Prostate gland (tissue), 2 donors: Measurements from ENCODE around the gene COL13A1. TPM values are rescaled to one million over a fixed set of nuclear protein-coding genes. Genes with fewer than 3 reads are reported as not detected.

Experiments
- DNase-seq: peaks from one replicate; pipeline ENCODE4 v3.0.0-alpha.2; 2019; ENCODE audit warnings: low spot score
- H3K27ac ChIP-seq, 2 donors: fragments of 200-600 bp; sonication (generic); 2 replicates each; pipeline ENCODE4 v1.5.1; 2017 to 2019
- H3K27me3 ChIP-seq: fragments of 200-600 bp; sonication (generic); replicated peaks from 2 replicates; pipeline ENCODE4 v1.5.1; 2019; ENCODE audit not compliant: insufficient read depth
- H3K36me3 ChIP-seq, 2 donors: fragments of 200-600 bp; sonication (generic); 1 replicate in 1 of 2; 2 replicates in 1 of 2; pipeline versions ENCODE4 v1.5.1 to v1.8.1; 2017 to 2019
- H3K4me1 ChIP-seq: fragments of 200-600 bp; sonication (generic); replicated peaks from 2 replicates; pipeline ENCODE4 v1.5.1; 2019
- H3K4me3 ChIP-seq, 2 donors: fragments of 200-600 bp; sonication (generic); 2 replicates each; pipeline ENCODE4 v1.5.1; 2017 to 2019
- H3K9me3 ChIP-seq: fragments of 200-600 bp; sonication (generic); 2 replicates; pipeline ENCODE4 v1.5.1; 2017
- CTCF ChIP-seq, 4 experiments: fragments of 200-600 bp in 2 of 4; fragments of 450-650 bp in 2 of 4; sonication (generic) in 2 of 4; IDR thresholded peaks; 1 replicate in 3 of 4; 2 replicates in 1 of 4; pipeline ENCODE4 v1.5.1; 2016 to 2019; ENCODE audit warnings: antibody characterized with exemption in 4 of 4, mild to moderate bottlenecking in 2 of 4, moderate library complexity in 2 of 4
- POLR2A ChIP-seq: fragments of 450-650 bp; IDR thresholded peaks from one replicate; pipeline ENCODE4 v1.6.1; 2016; ENCODE audit warnings: antibody characterized with exemption, mild to moderate bottlenecking
- POLR2AphosphoS5 ChIP-seq: sonication (generic); formaldehyde crosslinking; IDR thresholded peaks from one replicate; pipeline ENCODE4 v1.6.1; 2017; ENCODE audit warnings: antibody characterized with exemption
- WGBS: methylation state at CpG from one replicate; pipeline ENCODE4 v1.1.5; 2018; 5-methylcytosine and 5-hydroxymethylcytosine counted together
- intact Hi-C: fragments of 100-400 bp; cut with DNase I; formaldehyde crosslinking; loops from one replicate; pipeline ENCODE4 v1.14.2; 2022
- total RNA-seq, 2 donors: library from RNA; depleted of rRNA; stranded (reverse); fragments of >200 nt; gene quantifications; one replicate each; pipeline ENCODE4 v1.1.0, GENCODE V29; 2016

Gene COL13A1
- total RNA-seq, 2 donors from 2014 or later = 2.1 to 3.0 TPM

DNA sequence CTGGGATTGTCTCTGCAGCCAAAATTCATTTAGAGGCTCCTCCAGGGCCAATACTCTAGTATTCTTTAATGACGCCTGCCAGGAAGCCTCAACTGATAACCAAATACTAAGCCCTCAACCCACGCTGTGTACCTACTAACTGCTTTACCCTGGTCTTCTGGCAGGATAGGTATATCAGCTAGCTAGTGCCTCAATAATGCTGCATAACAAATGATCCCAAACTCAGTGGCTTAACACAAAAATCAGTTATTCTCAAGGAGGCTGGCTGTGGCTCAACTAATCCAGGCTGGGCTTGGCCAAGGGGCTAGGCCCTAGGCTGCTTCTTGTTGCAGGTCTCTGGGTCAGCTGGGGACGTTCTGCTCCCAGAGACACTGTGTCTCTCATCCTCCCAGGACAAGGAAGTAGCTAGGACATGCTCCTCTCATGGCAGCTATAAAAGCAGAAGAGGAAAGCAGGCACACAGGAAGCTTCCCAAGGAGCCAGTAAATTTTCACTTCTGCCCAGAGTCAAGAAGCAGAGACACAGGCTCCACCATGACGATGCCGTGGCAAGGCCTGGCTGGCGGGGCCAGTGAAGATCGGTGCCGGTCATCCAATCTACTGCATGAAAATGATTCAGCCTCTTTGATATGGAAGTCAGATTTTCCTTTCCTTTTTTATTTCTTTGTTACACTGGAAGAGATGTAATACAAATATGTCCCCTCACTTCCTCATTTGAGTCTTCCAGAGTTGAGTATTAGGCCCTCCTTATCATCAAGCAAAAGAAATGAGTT lies 28.6 kb upstream of the COL13A1 start:
- no peaks in the 10 kb centered on the region for H3K27me3 ChIP-seq
- no peaks in the 10 kb centered on the region for H3K36me3 ChIP-seq
- DNase-seq = no peak
- no peak for TF ChIP-seq CTCF (IDR thresholded peaks at IDR 0.05)
- no peak for TF ChIP-seq POLR2AphosphoS5
- no peak for TF ChIP-seq POLR2A
- no peaks in the 10 kb centered on the region for H3K4me1 ChIP-seq
- no peak overlapping the region for H3K4me3 ChIP-seq
- intact Hi-C loops = no loop called here
- WGBS = 96% methylated on average over 8 of the region's 8 CpGs
- no peak overlapping the region for H3K27ac ChIP-seq
- H3K9me3 ChIP-seq = no peaks in the 10 kb centered on the region

DNA sequence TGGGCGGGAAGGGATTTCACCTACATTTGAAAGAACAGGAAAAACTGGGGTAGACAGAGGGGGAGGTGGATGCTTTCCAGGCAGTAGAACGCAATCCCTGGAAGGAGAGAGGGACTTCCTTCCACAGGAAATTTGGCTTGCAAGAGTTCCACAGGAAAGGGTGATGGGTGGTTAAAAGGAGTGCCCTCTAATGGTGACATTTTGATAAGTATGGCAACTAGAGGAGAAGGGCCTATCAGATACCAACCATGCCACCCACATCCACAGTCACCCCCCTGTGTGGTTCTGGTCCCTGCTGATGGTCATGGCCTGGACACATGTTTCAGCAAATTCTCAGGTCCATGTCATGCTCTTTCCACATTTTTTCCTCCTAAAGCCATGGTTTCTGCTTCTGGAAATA lies 27.1 kb upstream of the COL13A1 start:
- intact Hi-C loops = no loop called here
- TF ChIP-seq CTCF (IDR thresholded peaks at IDR 0.05) (no peak), POLR2AphosphoS5 (no peak), POLR2A (no peak)
- no peak overlapping the region for H3K27ac ChIP-seq
- no peak for DNase-seq
- H3K9me3 ChIP-seq = no peaks in the 10 kb centered on the region
- H3K27me3 ChIP-seq = no peaks in the 10 kb centered on the region
- H3K4me3 ChIP-seq = no peak overlapping the region
- H3K36me3 ChIP-seq = no peaks in the 10 kb centered on the region
- no peaks in the 10 kb centered on the region for H3K4me1 ChIP-seq
- WGBS = 95% methylated on average over 2 of the region's 2 CpGs

DNA sequence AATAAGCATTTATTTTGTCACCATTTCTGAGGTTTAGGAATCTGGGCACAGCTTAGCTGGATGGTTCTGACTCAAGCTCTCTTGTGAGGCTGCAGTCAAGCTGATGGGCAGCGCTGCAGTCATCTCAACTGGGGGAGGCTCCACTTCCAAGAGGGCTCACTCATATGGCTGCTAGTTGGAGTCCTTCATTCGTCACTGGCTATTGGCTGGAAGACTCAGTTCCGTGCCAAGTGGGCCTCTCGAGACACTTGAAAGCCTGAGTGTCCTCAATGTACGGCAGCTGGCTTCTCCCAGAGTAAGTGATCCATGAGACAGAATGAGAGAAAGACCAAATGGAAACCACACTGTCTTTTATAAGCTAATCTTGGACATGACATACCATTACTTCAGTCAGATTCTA lies 21.6 kb upstream of the COL13A1 start:
- Histone ChIP-seq H3K9me3 (no peaks in the 10 kb centered on the region), H3K27me3 (no peaks in the 10 kb centered on the region), H3K4me1 (no peaks in the 10 kb centered on the region), H3K27ac (no peak overlapping the region), H3K4me3 (no peak overlapping the region), H3K36me3 (no peaks in the 10 kb centered on the region)
- DNase-seq = no peak
- no peak for TF ChIP-seq POLR2AphosphoS5
- TF ChIP-seq CTCF (IDR thresholded peaks at IDR 0.05) = no peak
- no peak for TF ChIP-seq POLR2A
- WGBS = 68% methylated on average over 5 of the region's 5 CpGs
- intact Hi-C loops = no loop called here

GRCh38 chr10:69781576-69781975 lies 20.1 kb upstream of the COL13A1 start:
- TF ChIP-seq POLR2AphosphoS5 (no peak), CTCF (IDR thresholded peaks at IDR 0.05) (no peak), POLR2A (no peak)
- H3K9me3 ChIP-seq = no peaks in the 10 kb centered on the region
- no peak overlapping the region for H3K4me3 ChIP-seq
- intact Hi-C loops = no loop called here
- H3K4me1 ChIP-seq = no peaks in the 10 kb centered on the region
- no peaks in the 10 kb centered on the region for H3K27me3 ChIP-seq
- 51% methylated on average over 3 of the region's 3 CpGs for WGBS
- no peak for DNase-seq
- no peak overlapping the region for H3K27ac ChIP-seq
- no peaks in the 10 kb centered on the region for H3K36me3 ChIP-seq

GRCh38 chr10:69783515-69783914 lies 18.2 kb upstream of the COL13A1 start:
- 49% methylated on average over 2 of the region's 2 CpGs for WGBS
- Histone ChIP-seq H3K4me1 (no peaks in the 10 kb centered on the region), H3K36me3 (no peaks in the 10 kb centered on the region), H3K4me3 (no peak overlapping the region), H3K27me3 (no peaks in the 10 kb centered on the region), H3K9me3 (no peaks in the 10 kb centered on the region), H3K27ac (no peak overlapping the region)
- intact Hi-C loops = no loop called here
- TF ChIP-seq POLR2A (no peak), POLR2AphosphoS5 (no peak), CTCF (IDR thresholded peaks at IDR 0.05) (no peak)
- DNase-seq = no peak
